ENCODE data around the gene AMIGO1.

The AMIGO1 gene

DNA sequence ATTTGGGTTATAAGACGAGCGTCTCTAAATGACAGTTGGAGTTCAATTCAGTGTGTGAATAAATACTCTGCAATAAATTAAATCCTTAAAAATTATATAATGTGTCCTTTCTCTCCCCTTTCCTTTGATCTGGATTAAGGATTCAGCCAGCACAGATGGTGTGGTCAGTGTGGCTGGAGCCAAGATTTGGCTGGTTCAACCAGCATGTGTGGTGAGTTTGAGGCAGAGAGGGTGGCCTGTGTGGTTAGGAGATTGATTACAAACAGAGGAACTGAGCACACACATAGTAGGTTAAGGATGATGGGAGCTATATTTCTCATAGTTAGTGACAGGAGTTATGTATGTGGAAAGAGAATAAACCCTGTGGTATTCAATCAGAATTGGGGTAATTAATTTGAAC, 14.2 kb upstream of the AMIGO1 start:
- H3K9me3 Mint-ChIP-seq: no peaks in the 10 kb centered on the region
- no peaks in the 10 kb centered on the region for H3K4me1 Mint-ChIP-seq
- DNase-seq (ENCODE audit: low spot score in 2 of 2) (no peak), ATAC-seq (no peak)
- no peak overlapping the region for H3K4me3 Mint-ChIP-seq
- H3K36me3 Mint-ChIP-seq: no peaks in the 10 kb centered on the region
- H3K27ac Mint-ChIP-seq: no peak overlapping the region

DNA sequence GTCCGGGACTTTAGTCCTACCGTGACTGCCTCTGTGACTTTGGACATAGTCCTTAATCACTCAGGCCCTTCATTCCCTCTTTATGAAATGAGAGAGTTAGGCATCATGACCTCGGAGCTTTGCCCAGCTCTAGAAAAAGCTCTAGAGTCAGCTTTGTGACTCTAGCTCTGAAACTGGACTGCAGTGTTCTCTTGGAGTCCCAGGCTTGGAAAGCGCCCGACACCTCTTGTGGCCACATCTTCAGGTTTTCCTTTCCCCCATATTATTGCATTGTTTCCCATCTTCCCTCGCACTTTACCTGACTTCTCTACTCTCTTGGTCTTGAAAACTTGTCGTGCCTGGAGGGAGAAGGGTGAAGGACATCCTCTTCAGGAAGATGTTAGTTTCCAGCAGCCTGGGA, 12.5 kb upstream of the AMIGO1 start:
- H3K9me3 Mint-ChIP-seq: no peaks in the 10 kb centered on the region
- H3K4me3 Mint-ChIP-seq: no peak overlapping the region
- no peak for ATAC-seq
- H3K4me1 Mint-ChIP-seq: no peaks in the 10 kb centered on the region
- no peak overlapping the region for H3K27ac Mint-ChIP-seq
- no peak for DNase-seq (ENCODE audit: low spot score in 2 of 2)
- no peaks in the 10 kb centered on the region for H3K36me3 Mint-ChIP-seq

DNA sequence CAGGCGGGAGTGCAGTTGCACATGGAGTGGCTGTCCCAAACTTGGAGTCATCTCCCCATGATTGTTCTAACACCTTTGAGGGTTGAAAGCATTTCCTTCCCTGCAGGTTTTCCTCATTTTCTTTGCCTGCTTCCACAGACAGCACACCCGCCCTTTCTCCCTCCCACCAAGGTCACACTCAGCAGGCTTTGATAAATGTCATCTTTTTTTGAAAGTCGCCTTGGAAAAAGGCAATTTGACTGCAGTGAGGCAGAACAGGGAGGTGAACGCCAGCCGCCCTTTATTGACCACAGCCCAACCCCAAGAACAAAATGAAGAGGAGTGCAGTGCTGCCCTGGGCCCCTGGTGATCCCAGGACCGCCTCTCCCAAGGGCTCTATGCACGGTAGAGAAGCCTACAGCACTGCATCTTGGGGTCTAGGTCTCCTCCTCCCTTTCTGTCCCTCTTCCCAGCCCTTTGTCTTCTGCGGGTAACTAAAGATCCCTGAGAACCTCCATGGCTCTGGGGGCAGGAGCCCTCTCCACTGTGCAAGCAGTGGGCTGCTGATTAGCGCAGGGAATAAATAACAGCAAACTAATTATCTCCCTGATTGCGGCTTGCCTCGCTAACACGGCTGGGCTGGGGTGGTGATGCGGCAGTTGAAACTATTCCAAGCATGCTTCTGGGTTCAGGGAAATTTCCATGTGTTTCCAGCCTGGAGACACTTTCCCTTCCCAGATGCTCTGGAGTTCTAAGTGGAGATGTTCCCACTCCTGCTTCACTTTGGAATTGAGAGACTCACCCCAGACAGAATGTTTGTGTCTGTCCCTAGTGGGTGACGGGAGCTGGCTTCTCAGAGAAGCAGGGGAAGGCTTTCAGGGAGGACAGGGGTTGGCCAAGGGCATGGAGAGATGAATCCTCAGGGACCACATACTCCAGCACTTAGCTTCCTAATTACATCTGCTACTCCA, 11.8 kb upstream of the AMIGO1 start:
- Mint-ChIP-seq H3K9me3 (no peaks in the 10 kb centered on the region), H3K36me3 (no peaks in the 10 kb centered on the region), H3K4me1 (no peaks in the 10 kb centered on the region), H3K4me3 (no peak overlapping the region), H3K27ac (no peak overlapping the region)
- ATAC-seq (no peak), DNase-seq (ENCODE audit: low spot score in 2 of 2) (no peak)

DNA sequence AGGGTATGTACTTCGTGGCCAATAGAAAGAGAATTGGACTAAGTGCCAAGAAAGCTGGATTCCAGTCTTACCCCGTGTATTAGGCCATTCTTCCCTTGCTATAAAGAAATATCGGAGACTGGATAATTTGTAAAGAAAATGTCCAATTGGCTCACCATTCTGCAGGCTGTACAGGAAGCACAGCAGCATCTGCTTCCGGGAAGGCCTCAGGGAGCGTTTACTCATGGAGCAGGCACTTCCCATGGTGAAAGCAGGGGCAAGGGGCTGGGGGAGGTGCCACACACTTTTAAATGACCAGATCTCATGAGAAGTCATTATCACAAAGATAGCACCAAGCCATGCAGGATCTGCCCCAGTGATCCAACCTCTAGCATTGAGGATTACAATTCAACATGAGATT, 7.8 kb upstream of the AMIGO1 start:
- Mint-ChIP-seq H3K4me1 (no peaks in the 10 kb centered on the region), H3K9me3 (no peaks in the 10 kb centered on the region), H3K4me3 (no peak overlapping the region), H3K27ac (no peak overlapping the region), H3K36me3 (no peaks in the 10 kb centered on the region)
- DNase-seq (ENCODE audit: low spot score in 2 of 2): no peak
- no peak for ATAC-seq

DNA sequence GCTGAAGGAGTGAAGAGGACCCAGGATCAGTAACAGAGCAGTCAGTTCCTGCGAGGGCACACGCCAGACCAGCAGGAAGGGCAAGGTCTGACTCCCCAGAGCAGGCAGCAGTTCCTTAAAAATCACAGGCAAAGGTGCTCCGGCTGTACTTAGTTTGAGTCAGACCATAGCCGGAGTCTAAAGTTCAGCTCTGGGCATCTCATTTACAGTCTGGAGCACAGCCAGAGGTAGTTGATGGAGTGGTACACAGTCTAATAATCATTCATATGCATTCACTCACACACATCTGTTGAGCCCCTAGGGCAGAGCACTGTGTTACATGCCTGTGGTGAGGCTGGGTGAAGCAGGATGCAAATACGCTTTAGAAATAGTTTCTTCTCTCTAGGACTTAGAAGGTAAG, 7.3 kb upstream of the AMIGO1 start:
- H3K4me1 Mint-ChIP-seq: no peaks in the 10 kb centered on the region
- no peak for DNase-seq (ENCODE audit: low spot score in 2 of 2)
- no peak overlapping the region for H3K27ac Mint-ChIP-seq
- H3K36me3 Mint-ChIP-seq: no peaks in the 10 kb centered on the region
- ATAC-seq: no peak
- no peaks in the 10 kb centered on the region for H3K9me3 Mint-ChIP-seq
- H3K4me3 Mint-ChIP-seq: no peak overlapping the region

DNA sequence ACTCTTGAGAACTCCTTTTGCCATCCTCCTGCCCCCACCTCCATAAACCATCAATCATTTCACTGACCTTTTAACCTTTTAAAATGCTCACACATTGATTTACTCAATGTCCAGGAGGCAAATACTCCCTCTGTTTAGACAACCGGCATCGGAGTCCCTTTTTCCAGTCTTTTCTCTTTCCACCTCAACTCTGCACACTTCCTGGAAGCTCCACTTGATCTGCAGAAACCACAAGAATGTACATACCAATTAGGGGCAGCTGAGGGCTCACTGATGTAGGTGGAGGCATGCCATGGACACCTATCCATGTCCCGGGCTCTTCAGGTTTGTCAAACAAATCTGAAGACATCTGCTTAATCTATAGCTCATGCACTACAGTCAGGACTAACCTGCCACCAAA, 5.3 kb upstream of the AMIGO1 start:
- H3K9me3 Mint-ChIP-seq: no peaks in the 10 kb centered on the region
- no peak overlapping the region for H3K4me3 Mint-ChIP-seq
- H3K4me1 Mint-ChIP-seq: peaks cover 9% of the 10 kb centered on the region
- DNase-seq (ENCODE audit: low spot score in 2 of 2) (no peak), ATAC-seq (no peak)
- H3K36me3 Mint-ChIP-seq: no peaks in the 10 kb centered on the region
- no peak overlapping the region for H3K27ac Mint-ChIP-seq

DNA sequence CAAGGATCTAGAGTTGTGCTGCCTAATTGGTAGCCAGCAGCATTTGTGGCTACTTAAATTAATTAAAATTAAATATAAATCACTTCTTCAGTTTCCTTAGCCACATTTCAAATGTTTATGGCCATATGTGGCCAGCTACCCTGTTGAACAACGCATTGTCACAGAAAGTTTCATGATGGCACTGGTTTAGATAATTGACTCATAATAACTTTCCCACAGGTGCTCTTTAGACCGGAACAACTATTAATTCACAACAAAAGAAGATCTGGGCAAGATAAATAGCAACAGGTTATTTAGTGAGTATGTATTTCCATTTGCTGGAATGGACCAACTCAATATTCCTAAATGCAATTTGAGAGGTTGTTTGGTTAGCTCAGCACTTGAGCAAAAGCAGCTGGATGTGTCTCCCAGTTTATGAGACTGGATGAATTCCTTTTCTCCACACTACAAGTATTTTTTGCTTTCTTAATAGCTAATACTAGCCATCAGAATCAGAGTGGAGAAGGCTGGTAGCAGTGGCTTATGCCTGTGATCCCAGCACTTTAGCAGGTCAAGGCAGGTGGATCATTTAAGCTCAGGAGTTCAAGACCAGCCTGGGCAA, 3.7 kb upstream of the AMIGO1 start:
- DNase-seq (ENCODE audit: low spot score in 2 of 2): no peak
- H3K4me3 Mint-ChIP-seq: no peak overlapping the region
- H3K9me3 Mint-ChIP-seq: no peaks in the 10 kb centered on the region
- no peaks in the 10 kb centered on the region for H3K36me3 Mint-ChIP-seq
- no peak overlapping the region for H3K27ac Mint-ChIP-seq
- ATAC-seq: no peak
- H3K4me1 Mint-ChIP-seq: peaks cover 20% of the 10 kb centered on the region

DNA sequence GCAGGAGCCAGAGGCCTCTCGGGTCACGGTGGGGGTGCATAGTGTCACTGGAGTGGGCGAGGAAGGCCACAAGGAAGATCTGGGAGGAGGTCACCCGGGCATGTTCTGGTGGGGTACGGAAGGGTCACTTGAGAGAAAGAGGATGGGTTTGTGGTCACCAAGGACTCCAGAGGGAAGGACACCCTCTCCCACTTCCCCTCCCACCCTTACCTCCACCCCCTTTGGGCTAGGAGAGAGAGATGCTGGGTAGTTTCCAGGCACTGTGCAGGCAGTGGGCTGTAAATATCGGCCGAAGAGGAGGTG, 703 bp downstream of the AMIGO1 start:
- ATAC-seq (no peak), DNase-seq (ENCODE audit: low spot score in 2 of 2) (no peak)
- no peaks in the 10 kb centered on the region for H3K9me3 Mint-ChIP-seq
- H3K27ac Mint-ChIP-seq: peak overlapping the region; percentile 83
- no peaks in the 10 kb centered on the region for H3K36me3 Mint-ChIP-seq
- peak overlapping the region; percentile 85 for H3K4me3 Mint-ChIP-seq
- H3K4me1 Mint-ChIP-seq: peaks cover 51% of the 10 kb centered on the region

DNA sequence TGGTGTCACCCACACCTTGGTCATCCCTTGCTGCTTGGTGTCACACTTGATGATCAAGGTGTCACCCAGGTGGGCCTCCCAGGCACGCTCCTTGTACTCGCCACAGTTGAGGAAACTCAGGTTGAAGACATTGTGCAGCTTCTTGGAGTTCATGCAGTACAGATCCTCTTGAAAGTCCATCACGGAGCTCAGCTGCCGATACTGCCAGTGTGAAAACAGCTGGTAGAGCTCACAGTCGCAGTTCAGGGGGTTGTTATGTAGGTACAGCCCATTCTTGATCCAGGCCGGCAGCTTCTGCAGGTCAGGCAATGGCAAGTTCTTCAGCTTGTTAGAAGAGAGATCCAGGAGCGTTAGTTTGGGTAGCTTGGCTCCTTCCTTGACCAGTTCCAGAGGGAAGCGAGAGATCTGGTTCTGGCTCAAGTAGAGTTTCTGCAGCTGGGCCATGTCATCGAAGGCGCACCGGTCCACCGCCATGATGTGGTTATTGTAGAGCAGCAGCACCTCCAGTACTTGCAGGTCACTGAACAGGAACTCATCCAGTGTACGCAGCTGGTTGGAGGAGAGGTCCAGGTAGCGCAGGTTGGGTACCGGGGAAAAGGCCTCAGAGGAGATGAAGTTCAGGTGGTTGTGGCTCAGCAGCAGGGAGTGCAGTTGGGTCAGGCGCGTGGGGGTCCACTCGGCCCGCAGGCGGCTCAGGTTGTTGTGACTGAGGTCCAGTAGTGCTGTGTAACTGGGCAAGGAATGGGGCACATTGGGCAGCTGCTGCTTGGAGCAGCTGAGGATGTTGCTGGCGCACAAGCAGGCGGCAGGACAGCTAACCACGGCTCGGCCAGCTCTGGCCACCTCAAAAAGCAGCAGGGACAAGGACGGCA, 1.3 kb downstream of the AMIGO1 start:
- ATAC-seq: no peak
- Mint-ChIP-seq H3K36me3 (no peaks in the 10 kb centered on the region), H3K4me3 (peak overlapping the region; percentile 85), H3K4me1 (peaks cover 52% of the 10 kb centered on the region), H3K27ac (peak overlapping the region; percentile 83), H3K9me3 (no peaks in the 10 kb centered on the region)
- DNase-seq (ENCODE audit: low spot score in 2 of 2): no peak

DNA sequence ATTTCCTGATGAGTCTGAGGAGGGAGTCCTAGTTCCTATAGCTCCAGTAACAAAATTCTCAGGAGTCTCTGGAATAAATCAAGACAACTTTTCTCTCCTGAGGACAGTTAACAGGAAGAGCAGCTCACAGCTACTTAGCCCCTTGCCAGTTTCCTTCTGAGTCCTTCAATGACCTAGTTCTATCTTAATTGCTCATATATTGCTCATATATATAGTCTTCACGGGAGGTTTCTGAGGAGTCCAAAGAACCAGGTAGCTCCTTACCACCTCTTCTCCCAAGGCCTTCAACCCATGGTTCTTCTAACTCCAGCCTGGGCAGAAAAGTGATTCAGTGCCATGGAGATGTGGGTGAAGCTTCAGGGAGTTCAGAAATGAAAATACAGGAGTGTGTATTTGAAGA, 4.6 kb downstream of the AMIGO1 start:
- no peak overlapping the region for H3K4me3 Mint-ChIP-seq
- DNase-seq (ENCODE audit: low spot score in 2 of 2): no peak
- peak overlapping the region; percentile 68 for H3K27ac Mint-ChIP-seq
- peaks cover 13% of the 10 kb centered on the region for H3K36me3 Mint-ChIP-seq
- peak; percentile 71 for ATAC-seq
- H3K4me1 Mint-ChIP-seq: peaks cover 75% of the 10 kb centered on the region
- no peaks in the 10 kb centered on the region for H3K9me3 Mint-ChIP-seq

DNA sequence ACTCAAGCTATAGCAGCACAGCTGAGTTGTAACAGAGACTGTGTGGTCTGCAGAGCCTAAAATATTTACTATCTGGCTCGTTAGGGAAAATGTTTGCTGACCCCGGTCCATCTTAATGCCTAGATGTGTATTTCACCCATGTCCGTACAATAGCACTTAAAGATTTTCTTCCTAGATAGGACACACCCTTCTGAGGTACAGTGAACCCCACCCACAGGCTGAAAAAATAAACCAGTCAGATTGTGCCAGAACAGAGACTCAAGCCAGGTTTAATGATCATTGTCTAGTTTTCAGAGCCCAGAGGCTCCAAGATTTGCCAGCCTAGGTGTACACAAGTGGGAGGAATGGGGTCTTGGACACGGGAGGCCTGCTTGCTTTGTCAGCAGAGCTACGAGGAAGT, 5.6 kb downstream of the AMIGO1 start:
- Mint-ChIP-seq H3K27ac (peak overlapping the region; percentile 68), H3K4me3 (no peak overlapping the region), H3K9me3 (no peaks in the 10 kb centered on the region), H3K4me1 (peaks cover 81% of the 10 kb centered on the region), H3K36me3 (peaks cover 19% of the 10 kb centered on the region)
- ATAC-seq: no peak
- DNase-seq (ENCODE audit: low spot score in 2 of 2): no peak

DNA sequence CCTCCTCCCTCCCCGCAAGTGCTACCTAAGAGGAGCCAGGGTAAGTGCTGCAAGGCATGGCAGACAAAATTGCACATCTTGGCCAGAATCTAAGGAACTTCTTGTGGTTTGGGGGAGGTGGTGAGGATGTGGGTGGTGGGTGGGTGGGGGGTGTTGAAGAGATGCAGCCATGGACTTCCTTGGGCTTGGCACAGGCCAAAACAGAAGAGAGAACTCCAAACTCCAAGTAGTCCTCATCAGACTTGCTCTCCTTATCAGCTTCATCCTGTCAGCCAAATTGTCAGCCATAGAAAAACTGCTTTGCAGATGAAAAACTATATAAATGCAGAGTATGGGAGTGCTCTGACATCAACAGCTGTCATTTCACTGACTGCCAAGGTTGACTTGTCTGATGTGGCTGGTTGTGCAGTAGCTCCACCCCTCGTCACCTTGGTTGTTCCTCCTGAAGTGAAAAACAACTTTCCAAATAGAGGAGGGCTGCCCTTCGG, 7.1 kb downstream of the AMIGO1 start:
- no peaks in the 10 kb centered on the region for H3K9me3 Mint-ChIP-seq
- H3K4me1 Mint-ChIP-seq: peaks cover 70% of the 10 kb centered on the region
- DNase-seq (ENCODE audit: low spot score in 2 of 2) (no peak), ATAC-seq (peak; percentile 65)
- H3K36me3 Mint-ChIP-seq: peaks cover 25% of the 10 kb centered on the region
- H3K4me3 Mint-ChIP-seq: peak overlapping the region; percentile 23
- peak overlapping the region; percentile 83 for H3K27ac Mint-ChIP-seq

DNA sequence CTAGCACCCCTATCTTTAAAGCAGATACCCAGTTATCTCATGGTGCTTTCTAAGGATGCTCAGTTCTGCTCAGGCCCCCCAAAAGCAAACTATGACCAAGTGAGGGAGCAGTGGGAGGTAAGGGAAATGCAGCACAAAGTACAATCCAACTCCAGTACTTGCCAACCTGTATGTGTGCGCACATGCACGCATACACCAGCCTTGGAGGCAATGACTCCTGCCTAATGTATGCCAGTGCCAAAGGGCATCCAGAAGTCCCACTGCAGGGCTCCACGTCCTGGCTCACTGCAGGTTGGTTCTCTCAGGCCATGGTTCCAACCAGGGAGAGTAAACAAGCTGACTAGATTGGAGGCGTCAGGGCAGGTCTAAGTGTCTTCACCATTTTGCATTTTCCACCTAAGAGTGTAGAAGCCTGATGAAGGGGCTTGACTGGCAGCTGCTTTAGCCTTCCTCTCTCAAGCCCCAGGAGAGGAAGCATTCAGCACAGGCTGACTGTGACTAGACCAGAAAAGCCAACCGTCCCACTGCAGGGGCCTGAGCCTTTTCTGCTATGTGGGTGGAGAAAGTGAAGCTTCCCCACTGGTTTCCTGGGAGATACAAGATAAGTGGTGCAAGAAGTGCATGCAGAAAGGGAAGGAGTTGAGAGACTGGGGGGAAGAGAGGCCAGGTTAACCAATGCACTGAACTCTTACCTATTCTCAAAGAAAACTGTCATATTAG, 7.7 kb downstream of the AMIGO1 start:
- DNase-seq (ENCODE audit: low spot score in 2 of 2): no peak
- H3K4me3 Mint-ChIP-seq: peak overlapping the region; percentile 23
- no peaks in the 10 kb centered on the region for H3K9me3 Mint-ChIP-seq
- peaks cover 25% of the 10 kb centered on the region for H3K36me3 Mint-ChIP-seq
- H3K4me1 Mint-ChIP-seq: peaks cover 67% of the 10 kb centered on the region
- peak; percentile 33 for ATAC-seq
- H3K27ac Mint-ChIP-seq: peak overlapping the region; percentile 83

DNA sequence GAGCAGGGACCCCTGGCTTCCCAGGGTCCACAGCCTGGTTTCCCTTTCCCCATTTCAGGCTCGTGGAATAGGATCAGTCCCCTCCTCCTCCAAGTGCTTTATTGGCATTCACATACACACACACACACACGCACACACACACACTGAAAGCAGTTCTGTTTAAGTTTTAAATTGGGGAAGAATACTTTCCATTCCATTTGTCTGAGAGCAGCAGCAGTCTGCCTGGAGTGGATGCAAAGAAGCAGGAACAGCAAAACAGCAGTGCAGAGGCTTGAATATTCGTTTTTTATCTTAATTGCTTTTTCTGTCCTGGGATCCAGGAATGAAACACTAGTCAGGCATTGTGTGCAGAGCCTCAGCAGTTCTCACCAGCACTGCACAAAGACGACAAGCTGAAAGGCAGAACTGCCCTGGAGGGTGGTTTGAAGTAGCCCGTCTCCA, 8.6 kb downstream of the AMIGO1 start:
- H3K4me1 Mint-ChIP-seq: peaks cover 76% of the 10 kb centered on the region
- H3K4me3 Mint-ChIP-seq: no peak overlapping the region
- DNase-seq (ENCODE audit: low spot score in 2 of 2) (no peak), ATAC-seq (no peak)
- H3K36me3 Mint-ChIP-seq: peaks cover 33% of the 10 kb centered on the region
- H3K9me3 Mint-ChIP-seq: no peaks in the 10 kb centered on the region
- peak overlapping the region; percentile 83 for H3K27ac Mint-ChIP-seq

All from stimulated activated effector memory CD8-positive, alpha-beta T cell treated with anti-CD3 and anti-CD28 coated beads, Interleukin-12 subunit alpha, Interleukin-12 subunit beta, amount 100 ng/mL, for 72 hours (primary cell).